ENCODE results near the gene SHISAL1.

- TF ChIP-seq GATA2 (IDR thresholded peaks at IDR 0.05; ENCODE audit: low read depth, low read length) = no peak
- no peak for TF ChIP-seq GATA3 (IDR thresholded peaks at IDR 0.05; ENCODE audit: low read depth, low read length)
Measured at GRCh38 chr22:44254811-44255210, 57.9 kb downstream of the SHISAL1 start.

Data from SH-SY5Y (cell line).